GM21367 (cell line): Measurements from ENCODE around the gene MED1.
"Not testable (repeated sequence)": the region's sequence is repeated elsewhere in the genome, so short reads cannot be mapped to it uniquely, and the experiment has no call there.

Source experiments
- ATAC-seq: cut with Tn5 transposase; IDR thresholded peaks from one replicate; pipeline ENCODE4 v1.9.1; 2021; ENCODE audit not compliant: unreplicated experiment

The MED1 gene

DNA sequence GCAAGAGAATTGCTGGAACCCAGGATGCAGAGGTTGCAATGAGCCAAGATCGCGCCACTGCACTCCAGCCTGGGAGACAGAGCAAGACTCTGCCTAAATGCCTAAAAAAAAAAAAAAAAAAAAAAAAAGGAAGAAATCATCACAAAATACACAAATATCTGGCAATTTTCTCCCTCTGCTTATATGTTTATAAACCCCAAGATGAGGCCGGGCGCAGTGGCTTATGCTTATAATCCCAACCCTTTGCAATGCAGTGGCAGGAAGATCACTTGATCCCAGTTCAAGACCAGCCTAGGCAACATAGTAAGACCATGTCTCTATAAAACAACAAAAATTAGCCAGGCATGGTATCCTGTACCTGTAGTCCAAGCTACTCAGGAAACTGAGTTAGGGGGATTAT lies 21.5 kb downstream of the MED1 start:
- no peak for ATAC-seq

DNA sequence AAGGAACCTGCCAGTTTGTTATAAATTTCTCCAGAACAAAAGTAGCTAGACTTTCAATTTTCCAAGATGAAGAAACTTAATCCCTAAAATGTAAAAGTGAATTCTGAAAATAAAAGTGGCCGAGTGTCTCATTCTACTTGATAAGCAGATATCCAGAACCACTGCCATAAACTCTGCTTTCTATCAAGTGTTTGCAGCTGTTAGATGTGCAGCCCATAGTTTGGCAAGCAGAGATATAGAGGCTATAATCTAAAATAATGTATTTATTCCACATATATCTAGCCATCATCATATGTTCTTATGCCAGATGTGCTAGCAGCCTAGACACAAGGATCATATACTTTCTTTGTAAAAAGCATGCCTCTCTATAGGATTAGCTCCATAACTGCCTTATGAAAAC lies 34.9 kb downstream of the MED1 start:
- no peak for ATAC-seq

DNA sequence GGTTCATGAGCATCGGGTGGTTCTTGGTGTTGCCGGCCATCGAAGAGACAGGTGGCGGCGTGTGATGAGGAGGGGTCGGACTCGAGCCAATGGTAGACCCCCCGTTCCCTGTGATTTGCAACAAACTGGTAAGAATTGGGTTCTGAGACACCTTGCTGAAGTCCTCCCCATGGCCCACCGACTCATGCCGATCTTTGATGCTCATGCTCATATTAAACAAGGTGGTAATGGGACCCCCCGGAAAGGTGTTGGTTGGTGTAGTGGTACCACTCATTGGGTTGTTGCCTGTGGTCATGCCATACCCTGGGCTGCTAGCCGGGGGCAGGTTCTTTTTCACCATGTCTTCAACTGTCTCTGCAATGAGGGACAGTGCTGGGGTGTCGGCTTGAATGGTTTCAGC lies 40.8 kb downstream of the MED1 start:
- ATAC-seq: no peak

- no peak for ATAC-seq
Measured at GRCh38 chr17:39408360-39408759, 42.7 kb downstream of the MED1 start.

- ATAC-seq: no peak
Measured at GRCh38 chr17:39406951-39407350, 44.1 kb downstream of the MED1 start.

- no peak for ATAC-seq
Measured at GRCh38 chr17:39405436-39405835, 45.6 kb downstream of the MED1 start.

DNA sequence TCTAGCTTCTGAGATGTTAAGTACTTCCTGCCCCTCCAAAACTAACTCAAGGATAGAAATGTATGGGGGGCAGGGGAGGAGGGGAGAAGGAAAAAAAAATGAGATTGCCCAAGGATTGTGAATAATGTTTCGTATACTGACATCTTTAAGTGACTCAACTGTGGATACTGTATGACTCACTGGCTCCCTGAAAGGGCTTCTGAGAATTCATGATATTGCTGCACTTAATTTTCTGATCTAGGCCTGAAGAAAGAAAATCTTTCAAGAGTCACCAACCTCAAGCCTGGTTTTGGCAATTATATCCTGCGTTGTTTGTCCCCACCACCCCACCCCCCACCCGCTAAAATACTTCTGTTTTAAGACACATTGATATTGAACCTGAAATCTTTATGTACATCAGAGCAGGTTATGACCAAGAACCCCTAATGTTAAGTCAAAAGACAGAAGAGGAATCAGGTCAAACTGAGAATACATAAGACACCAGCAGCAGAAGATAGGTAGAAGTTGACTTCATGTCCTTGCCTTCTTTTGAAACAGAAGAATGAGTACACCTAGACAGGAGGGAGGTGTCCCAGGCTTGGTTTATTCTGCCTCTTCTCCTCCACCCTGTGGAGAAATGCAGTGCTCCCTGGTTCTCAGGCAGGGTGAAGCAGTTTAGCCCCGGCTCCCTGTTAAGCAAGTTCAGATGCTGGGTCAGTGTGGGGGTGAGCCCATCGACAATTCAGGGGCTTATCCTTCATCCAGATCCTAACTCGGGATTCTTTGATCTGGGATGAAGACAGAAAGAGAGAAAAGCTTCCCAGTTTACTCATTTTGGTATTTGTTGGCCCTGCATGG lies 46.3 kb downstream of the MED1 start:
- ATAC-seq: no peak

DNA sequence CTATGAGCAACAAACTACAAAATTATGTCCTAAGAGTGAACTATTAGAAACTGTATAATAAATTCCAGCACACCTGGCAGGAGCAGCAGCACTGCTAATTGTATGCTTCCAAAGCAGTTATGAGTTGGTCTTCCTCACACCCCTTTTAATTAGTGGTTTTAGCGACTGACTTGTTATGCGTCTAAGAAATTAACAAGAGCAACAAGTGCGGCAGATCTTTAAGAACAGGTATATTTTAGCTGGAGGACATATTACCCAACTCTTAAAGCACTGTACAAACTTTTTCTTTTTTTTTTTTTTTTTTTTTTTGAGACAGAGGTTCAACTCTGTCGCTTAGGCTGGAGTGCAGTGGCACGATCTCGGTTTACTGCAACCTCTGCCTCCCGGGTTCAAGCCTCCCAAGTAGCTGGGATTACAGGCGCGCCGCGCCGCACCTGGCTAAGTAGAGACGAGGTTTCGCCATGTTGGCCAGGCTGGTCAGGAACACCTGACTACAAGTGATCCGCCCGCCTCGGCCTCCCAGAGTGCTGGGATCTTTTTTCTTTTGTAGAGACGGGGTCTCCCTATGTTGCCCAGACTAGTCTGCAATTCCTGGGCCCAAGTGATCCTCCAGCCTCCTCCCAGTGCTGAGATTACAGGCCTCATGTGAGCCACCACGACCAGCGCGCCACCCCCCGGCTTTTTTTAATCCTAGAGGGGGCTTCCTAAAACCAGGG lies 48.0 kb downstream of the MED1 start:
- no peak for ATAC-seq

DNA sequence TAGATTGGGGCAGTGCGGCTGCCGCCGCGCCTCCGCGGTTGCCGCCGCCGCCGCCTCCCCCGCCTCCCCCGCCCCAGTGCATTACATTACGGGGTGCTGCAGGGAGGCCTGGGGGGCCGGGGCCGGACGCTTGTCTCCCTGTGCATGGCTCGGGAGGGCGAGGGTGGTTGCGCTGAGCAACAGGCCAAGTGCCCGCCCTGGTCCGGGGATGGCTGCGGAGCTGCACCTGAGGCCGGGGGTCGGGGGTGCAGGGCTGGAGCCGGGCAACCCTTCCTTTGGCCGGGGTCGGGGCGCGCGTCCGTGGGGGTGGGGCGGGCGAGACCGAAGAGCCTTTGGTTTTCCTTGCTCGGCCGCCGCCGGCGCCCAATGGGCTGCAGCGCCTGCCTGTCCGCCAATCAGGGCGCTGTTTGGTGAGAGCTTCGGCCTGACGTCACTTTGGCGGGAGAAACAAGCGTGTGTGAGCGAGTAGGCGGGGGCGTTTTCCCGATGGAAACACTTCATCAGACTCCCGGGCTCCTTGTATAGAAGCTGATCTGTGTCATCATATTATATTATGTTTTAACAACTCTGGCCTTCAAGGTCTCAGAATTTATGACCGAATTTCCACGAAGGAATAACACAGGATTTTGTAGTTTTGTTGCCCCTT lies 48.7 kb downstream of the MED1 start:
- peak; percentile 49 for ATAC-seq

DNA sequence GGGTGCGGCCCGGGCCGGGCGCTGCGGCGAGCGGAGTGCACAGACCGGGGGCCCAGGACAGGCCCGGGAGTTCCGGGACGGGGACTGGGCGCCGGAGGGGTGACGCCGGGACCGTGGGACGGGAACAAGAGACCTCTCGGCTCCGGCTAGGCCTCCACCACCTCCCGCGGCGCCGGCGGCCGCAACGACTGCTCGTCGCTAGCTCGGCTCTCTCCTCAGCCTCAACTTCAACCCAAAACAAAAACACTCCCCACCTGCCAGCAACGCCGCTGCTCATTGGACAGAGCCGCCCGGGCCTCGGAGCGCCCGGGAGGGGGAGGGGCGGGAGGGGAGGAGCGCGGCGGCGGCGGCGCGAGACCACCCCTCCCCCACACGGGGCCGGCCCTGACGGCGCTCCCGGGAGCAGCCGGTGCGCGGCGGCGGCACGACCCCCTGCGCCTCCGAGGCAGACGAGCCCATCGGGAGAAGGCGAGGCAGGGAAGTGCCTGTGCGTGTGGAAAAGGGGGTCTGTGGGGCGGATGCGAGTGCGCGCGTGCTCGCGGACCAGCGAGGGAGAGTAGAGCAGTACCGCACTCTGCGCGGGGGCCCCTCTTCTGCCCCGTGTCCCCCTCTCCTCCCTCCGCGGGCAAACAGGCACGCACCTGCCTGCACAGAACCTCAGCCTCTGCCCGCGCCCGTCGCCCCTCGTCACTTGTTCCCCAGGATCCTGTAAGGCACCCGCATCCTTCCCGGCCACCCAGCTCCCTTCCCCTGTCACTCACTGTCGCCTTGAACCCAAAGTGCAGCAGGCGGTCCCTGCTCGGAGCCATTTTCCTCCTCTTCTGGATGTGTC lies 49.4 kb downstream of the MED1 start, which contains the start of gene FBXL20:
FBXL20 (minus strand) TSS at position 215 of the 832 bp plus-strand sequence. CDS start 224 bp downstream, outside the sequence.
- peak; percentile 49 for ATAC-seq

- ATAC-seq: peak; percentile 5
Measured at GRCh38 chr17:39400547-39401411, 50.3 kb downstream of the MED1 start.

DNA sequence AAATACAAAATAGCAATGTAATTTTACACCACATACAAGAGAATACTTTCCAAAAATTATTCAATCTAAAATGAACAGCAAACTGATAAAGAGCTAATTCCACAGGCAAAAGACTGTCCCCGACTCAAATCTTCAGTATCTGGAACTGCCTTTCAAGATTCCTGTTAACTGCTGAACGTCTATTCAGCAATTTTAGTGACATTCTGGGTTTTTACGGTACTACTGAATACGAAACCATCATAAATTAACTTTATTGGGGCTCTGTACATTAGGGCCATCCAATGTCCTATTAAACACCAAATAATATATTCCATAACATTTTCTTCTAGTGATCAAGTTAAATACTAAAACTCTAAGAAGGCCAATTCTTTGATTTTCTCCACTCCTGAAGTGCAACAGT lies 51.3 kb downstream of the MED1 start:
- ATAC-seq: no peak

DNA sequence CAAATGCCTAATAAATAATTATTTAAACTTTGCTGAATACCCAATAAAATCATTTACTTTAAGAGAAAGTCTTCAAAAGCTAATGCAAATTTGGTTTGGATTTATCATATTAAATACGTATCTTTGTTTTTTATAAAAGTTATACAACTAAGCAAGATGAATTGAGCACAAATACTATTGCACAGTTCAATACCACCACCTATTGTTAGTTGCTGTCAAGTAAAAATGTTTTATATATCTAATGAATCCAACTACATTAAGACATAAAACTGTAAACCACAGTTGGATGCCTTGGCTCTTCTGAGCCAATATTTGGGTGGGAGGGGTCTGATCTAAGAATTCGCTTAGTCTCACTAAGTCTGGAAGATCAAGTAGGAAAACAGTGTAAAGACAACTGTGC lies 57.3 kb downstream of the MED1 start:
- ATAC-seq: no peak

- ATAC-seq: no peak
Measured at GRCh38 chr17:39391448-39391847, 59.6 kb downstream of the MED1 start.

DNA sequence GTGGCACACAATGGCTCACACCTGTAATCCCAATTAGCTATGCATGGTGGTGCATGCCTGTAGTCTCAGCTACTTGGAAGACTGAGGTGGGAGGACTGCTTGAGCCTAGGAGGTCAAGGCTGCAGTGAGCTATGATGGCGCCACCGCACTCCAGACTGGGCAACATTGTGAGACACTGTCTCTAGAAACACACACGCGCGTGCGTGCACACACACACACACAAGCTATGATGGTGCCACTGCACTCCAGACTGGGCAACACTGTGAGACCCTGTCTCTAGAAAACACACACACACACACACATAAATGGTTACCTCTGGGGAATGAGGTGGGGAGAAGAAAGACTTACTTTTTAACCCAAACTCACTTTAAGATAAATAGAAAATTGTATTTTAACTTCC lies 66.0 kb downstream of the MED1 start:
- ATAC-seq: no peak

DNA sequence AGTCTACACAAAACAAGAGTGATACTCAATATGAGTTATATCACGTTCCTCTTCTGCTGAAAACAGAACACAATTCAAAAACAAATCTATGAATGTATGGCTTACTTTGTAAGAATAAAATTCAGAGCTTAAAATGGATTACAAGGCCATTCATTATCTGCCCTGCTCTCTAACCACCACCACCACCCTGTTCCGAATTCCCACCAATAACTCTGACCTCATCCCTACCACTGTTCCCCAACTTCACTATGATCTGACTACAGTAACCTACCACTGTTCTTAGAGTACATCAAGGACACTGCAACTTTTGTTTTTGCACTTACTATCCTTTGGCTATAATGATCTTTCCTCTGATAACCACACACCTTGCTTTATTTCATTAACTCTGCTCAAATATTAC lies 70.9 kb downstream of the MED1 start:
- no peak for ATAC-seq

DNA sequence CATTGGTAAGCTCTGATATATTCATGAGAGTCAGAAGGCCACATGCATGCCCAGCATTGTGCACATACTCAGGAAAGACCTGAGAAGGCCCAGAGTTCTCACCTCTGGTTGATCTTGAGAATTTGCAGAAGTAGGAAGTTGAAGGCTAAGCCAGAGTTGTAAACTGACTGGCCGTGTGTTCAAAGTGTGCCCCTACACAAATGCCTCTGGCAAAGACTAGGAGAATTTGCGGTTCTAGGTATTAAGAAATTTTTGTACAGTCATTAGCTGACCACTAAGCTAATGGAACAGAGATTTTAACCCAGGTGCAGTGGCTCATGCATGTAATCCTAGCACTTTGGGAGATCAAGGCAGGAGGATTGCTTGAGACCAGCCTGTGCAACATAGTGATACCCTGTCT lies 74.6 kb downstream of the MED1 start:
- no peak for ATAC-seq

DNA sequence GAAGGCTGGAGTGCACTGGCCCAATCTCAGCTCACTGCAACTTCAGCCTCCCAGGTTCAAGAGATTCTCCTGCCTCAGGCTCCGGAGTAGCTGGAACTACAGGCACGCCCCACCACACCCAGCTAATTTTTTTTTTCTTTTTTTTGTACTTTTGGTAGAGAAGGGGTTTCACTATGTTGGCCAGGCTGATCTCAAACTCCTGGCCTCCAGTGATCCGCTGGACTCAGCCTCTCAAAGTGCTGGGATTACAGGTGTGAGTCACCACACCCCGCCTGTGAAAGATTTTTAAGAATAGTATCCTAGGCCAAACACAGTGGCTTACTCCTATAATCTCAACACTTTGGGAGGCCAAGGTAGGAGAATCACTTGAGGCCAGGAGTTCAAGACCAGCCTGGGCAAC lies 83.3 kb downstream of the MED1 start:
- not testable (repeated sequence) for ATAC-seq

DNA sequence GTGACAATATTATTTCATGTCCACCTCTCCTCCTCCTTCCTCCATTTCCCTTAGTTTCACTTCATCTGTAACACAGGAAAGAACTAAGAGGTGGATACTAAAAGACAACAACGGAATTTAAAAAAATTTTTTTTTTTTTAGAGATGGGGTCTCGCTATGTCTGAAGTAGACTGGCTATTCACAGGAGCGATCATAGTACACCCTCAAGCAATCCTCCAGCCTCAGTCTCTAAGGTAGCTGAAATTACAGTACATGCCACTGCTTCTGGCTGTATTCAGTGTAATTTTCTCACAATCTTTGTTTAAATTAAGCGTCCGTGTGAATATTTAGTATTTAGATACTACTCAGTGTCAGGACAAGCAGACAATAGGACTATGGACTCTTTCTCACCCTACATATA lies 85.2 kb downstream of the MED1 start:
- no peak for ATAC-seq

DNA sequence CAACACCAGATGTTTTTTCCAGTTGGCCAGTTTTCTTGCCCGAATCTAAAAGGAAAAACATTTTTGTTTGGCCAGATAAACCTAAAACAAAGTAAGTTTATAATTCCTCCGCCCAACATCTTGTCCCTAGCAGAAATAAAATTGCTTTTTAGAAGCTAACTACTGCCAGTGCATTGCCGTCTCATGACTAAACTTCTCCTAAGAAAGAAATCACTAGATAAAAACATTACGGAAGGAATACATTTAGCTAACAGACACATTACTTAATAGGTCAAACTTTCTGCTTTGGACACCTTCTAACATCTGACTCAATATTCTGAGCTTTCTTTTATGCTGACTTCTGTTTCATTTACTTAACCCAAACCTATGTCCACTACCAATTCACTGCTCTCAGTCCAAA lies 85.8 kb downstream of the MED1 start:
- ATAC-seq: no peak
